ENCODE data around the gene CTCF.

CTCF gene

DNA sequence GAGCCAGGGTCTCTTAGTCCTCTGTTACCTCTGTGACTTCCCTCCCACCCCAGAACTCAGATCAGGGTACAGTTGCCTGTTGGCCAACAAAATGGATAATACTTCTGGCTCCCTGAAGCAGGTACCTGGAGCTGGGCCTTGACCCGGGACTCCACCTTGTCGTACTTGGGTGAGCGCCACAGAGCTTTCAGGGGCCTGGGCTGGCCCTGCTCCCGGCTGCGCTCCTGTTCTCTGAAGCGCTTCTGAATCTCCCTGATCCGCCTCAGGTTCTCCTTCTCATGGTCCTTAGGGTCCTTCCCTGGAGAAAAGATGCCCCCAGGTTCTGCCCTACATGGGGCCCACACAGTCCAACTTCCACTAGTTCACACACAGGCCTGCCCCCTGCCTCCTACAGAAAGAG is 102.5 kb downstream of the CTCF start:
- no peak for DNase-seq (ENCODE audit: low read depth)

DNA sequence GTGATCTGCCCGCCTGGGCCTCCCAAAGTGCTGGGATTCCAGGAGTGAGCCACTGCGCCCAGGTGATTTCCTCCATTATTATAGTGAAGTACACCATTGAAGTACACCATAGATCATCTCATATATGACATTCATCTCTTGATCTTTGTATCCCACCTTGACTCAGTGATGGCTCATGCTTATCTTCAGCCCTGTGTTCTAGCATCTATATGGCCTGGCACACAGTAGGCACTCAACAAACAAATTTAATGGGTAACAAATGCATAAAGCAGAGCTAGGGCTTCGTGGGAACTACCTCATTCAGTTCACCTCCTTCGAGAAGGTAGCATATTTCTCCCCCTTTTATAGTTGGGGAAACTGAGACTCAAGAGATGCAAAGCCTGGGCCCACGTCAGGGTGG is 103.3 kb downstream of the CTCF start:
- no peak for DNase-seq (ENCODE audit: low read depth)

DNA sequence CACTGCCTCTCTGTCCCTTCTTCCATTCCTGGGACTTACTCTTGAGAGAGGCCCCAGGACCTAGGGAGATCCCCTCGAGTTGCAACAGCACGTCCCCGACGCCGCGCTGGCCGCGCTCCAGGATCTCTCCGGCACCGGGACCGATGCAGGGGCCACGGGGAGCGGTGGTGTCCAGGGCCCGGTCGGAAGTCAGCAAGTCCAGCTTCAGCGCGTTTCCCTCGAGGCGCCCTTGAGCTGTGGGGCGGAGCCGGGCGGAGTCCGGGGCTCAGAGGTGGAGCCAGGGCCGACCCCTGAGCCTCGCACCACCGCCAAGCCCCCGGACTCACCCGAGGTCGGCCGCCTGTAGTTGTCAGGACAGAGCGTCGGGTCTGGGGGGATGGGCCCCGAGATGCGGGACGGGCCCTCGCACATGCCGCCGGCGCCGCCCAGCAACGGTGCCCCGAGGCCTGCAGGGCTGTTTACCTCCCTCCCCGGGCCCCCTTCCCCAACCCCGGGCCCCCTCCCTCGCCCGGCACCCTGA is 103.8 kb downstream of the CTCF start:
- DNase-seq (ENCODE audit: low read depth): peak; percentile 36

DNA sequence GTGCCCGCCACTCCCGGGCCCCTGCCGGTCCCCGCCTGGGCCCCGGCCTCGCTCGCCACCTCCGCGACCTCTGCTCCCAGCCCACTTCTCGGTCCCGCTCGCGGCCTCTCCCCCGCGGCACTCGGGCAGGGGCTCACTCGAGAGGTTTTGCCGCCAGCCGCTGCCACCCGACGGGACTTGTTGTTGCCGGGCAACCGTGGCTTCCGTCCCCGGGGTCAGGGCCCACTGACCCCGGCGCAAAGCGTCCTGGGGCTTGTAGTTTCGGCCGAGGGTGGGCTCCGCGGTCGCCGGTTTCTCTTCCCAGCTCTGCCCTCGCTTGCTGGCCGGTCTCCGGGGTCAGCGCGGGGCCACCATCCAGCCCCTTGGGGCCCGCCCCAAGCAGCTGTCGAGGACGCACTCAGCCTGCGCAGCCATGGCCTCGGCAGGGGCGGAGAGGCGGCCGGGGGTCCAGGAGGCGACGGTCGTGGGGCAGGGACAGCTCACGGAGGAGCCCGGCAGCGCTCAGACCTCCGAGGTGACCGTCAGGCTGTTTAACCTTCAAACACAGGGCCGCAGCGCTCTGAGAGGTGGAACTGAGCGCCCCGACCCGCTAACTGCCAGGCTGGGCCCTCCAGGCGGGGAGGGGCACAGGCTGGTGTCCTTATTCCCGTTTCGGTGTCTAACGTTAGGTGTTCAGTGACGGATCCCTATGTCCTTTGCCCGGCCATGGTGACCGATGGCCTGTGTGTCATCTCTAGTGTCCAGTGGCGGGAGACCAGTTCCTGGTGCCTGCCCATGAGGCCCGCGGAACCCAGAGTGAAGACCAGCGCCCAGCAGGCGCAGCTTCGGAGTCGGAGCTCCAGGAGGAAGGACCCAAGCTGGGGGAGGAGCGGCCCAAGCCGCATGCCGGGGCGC is 104.5 kb downstream of the CTCF start, which contains the start of the genes C16orf86 and ENKD1:
C16orf86 (plus strand) TSS at position 256 of the 894 bp plus-strand sequence; CDS start at position 413, 157 bp downstream.
ENKD1 (minus strand) TSS at position 192 of the 894 bp plus-strand sequence. CDS start 308 bp downstream, outside the sequence.
- peak; percentile 84 for DNase-seq (ENCODE audit: low read depth)

DNA sequence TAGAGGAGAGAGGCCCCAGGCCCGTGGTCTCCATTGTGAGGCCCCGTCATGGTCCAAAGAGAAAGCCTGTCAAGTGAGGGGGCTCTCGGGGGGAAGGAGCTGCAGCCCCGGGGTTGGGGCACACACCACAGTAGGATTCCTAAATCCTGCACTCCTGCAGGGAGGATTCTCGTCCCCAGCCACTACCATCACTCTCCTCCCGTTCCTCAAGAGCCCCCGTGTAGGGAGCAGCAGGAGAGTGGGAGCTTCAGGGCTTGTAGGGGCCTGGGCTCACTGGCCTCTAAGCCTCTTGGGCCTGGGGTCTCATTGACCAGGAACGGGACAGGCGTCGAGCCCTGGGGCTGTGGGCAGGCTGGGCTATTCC is 105.1 kb downstream of the CTCF start:
- no peak for DNase-seq (ENCODE audit: low read depth)

DNA sequence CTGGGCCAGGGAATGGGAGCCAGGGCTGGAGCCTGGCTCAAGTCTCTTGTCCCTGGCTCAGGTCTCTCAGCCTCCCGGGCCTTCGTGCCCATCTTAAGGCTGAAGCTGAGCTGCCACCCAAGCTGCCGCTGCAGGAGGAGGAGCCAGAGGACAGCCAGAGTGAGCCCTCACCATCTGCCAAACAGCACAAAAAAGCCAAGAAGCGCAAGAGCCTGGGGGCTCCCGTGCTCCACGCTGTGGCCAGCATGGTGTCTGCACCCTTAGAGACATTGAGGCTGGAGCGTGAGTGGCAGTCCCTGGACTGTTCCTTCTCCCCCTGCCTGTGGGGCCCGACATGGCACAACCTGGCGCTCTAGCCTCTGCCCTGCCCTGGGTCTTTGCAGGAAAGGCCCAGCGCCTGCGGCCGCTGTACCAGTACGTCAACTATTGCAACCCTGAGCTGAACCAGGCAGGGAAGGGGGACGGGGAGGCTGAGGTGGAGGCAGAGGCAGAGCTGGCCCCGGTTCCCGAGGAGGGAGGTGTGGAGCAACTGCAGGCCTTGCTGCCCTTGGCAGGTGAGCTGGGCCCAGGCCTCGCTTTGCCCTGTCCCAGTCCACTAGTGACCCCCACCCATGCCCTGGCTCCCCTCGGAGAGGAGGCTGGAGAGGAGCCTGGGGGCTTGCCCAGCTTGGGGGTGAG is 105.6 kb downstream of the CTCF start:
- peak; percentile 96 for DNase-seq (ENCODE audit: low read depth)

DNA sequence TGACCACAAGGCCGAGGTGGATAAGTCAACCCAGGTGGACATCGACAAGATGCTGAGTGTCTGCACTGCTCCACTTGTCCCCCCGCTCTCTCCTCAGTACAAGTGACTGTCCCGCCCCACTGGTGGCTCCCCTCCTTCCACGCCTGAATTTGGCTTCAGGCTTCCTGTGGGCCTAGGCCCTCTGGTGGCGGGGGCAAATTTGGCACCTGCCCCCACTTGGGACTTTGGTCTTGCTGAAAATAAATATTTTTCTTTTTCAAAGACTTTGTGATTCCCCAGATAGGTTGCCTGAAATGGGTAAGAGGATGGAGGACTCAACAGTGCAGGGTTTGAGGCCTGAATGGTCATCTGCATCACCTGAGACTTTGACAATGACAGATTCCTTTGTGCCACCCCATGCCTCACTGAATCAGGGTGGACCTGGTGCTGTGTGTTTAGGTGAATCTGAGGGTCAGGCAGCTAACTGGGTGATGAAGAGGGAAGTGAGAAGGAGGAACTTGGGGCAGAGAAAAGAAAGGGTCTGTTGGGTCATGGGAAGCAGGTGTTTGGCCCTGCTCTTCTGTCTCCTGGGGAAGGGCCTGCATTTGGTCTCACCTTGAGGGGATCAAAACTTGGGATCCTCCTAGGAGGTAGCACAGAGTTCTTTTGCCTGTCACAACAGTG is 106.3 kb downstream of the CTCF start:
- no peak for DNase-seq (ENCODE audit: low read depth)

DNA sequence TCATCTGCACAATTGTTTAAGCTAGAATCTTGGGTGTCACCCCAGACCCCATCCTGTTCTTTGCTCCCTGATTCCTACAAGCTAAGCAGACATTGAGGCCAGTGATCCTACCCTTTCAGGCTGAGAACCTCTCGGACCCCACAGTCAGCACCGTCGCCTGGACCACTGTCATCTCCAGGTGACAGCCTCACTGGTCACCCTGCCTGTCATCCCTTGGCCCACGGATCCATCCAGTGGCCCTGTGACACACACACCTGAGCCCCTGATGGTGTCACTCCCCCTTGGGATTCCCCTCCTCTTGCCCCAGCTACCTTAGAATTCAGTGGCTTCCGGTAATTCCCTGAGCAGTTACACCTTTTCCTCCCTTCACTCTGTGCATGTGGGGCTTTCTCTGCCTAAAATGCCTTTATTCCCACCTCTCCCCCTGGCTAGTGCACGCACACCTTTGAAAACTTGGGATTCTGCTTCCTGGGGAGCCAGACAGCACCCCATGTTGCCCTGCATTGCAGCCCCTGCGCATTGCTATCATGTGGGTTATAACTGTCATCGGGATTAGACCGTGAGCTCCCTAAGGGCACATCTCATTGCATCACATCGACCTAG is 107.3 kb downstream of the CTCF start:
- DNase-seq (ENCODE audit: low read depth): no peak

DNA sequence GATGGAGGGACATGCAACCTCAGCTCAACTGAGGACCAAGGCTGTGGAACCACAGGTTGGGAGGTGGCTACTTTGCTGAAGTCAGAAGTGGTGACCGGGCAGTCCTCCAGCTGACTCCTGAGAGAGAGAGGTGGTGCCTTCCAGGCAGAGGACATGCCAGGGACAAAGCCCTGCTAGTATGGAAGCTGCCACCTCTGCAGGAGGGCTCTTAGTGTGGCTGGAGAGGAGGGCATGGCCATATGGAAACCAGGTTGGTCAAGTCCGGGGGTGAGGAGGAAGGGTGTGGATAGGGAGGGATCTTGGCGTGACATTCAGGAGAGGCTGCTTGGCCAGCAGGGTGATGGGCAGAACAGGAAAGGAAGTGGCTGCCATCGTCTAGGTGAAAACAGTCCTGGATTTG is 110.0 kb downstream of the CTCF start:
- DNase-seq (ENCODE audit: low read depth): no peak

DNA sequence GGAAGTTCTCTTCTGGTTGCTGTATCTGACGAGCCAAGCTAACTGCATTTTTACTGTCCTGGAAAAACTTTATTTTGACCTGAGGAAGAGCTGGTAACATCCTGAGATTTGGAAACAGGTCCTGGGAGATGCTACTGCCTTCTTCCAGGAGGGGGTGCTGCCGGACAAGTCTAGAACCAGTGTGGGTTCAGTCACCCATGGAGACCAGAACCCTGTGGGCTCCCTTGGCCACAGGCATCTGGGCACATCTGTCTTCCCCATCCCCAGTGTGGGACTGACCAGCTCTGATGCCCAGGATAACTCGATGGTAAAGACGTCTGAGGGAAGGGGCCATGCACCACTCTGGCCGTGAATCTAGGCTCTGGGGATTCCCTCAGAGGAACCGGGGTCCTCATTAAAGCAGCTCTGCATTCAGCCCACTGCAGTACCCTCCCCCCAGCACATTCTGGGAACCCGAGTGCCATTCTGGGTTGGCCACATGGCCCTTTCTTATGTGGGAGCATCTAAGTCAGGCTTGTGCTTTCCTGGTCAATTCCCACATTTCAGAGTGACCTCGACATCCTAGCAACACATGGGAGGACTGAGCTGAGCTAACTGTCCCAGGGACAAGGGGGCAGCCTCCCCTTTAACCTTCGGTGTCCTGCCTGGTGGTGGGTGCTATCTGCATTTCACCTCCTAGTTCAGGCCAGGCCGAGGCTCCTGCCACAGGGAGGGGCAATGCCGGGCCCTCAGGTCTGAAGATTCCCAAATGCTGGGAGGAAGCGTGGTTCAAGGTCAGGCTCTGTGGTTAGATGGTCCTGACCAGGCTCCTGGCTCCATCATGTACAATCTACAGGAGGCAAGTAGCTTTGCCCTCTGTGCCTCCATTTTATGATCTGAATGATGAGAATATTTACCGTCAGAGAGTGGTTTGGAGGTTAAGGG is 110.7 kb downstream of the CTCF start:
- peak; percentile 78 for DNase-seq (ENCODE audit: low read depth)

DNA sequence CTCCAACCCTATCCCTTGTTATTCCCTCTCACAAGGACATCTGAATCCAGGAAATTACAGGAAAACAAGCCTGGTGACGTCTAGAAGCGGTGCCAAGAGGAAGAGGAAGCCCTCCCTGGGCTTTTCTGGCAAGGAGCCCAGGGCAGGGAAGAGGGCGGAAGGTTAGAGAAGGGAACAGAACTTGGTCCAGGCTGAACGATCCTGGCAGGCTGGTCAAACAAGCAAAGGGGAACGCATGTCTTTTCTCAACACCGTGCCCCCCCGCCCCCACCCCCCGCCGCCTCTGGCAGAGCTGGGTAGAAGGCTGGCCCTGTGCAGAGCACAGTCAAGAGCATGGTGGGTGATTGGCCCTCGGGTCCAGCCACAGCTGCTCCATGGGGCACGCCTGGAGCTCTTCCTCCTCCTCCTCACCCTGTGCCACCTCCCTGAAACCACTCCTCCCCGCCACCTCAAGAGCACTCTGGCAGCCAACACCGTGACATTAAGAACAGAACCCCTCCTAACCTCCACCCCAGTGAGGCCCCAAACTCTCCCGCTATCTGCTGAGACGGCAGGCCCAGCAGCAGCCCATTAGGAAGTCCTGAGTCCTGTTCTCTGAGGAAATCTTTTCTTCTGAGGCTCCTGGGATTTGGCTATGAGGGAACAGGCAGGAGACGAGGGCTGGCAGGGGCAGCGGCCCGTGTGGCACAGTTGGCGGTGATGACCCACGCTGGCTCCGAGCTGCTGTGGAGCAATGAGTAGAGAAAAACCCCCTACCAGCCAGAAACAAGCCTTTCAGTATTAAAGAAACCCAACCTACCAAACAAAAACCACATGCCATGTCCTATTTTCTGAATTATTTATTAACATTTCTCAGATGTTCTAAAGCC is 111.6 kb downstream of the CTCF start:
- DNase-seq (ENCODE audit: low read depth): peak; percentile 54

DNA sequence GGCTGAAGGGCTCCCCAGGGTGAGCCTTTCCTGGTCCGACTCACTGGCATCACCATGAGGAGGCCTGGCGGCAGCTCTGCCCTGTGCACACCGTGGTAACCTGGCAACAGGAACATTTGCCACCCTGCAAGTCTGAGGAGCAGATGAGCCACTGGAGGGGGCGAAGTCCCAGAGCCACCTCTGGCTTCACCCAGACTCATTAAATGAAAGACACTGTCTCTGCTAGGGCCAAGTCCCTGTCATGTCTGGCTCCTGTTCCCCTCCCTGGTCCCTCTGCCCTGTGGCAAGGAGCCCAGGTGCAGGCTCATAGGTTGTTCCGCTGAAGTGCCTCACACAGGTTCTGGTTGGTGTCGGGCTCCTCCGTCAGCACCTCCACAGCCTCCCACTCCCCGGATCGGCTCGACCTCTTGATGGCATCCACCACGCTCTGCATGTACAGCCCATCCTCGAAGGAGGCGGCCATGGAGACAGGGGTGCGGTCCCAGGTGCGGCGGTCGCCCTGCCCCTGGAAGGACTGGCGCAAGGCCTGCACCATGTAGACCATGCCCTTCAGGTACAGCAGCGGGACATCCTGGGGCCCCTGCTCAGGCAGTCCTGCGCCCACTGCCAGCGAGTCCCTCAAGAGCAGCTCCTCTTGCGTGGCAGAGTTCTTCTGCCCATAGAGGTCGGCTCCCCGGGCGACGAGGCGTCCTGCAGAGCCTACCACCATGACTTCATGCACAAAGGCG is 112.7 kb downstream of the CTCF start:
- no peak for DNase-seq (ENCODE audit: low read depth)

DNA sequence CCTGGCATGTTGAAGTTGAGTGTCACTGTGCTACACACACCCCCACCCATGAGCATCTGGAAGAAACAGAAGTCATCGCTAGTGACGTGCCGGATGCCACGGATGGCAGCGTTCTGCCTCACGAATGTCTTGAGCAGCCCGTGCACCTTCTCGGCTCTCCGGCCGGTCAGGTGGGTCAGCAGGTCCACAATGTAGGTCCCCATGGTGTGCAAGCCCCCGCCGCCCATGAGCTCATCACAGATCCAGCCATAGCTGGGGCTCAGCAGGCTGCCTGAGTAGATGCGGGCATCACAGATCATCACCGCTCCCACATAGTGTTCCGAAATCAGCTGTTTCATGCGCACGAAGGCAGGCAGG is 113.2 kb downstream of the CTCF start:
- no peak for DNase-seq (ENCODE audit: low read depth)

DNA sequence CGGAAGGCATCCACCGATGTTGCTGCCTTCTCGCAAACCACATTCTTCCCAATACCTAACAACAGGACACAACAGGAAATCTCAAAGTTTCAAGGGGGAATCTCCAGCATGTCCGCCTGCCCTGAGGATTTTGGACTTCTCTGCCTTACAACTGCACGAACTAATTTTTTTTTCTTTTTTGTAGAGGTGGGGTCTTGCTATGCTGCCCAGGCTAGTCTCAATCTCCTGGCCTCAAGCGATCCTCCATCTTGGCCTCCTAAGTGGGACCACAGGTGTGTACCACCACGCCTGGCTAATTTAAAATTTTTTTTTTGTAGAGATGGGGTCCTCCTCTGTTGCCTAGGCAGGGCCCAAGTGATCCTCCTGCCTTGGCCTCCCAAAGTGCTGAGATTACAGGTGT is 113.7 kb downstream of the CTCF start:
- DNase-seq (ENCODE audit: low read depth): no peak

DNA sequence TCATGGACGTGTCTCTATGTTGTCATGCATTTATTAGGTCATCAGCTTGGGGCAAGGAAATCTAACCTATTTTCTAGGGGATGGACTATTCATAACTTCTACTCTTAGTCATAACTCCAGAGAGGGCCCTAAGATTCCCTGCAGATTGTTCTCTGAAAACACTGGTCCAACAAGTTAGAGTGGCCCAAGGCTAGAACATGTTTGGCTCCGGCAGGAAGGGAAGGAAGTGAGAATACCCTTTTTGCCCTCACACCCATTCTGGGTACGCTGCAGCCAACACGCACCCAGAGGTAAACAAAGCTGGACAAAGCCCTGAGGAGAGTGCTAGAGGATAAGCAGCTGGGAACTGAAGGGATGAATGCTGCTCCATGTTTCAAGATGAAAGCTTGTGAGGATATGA is 114.2 kb downstream of the CTCF start:
- no peak for DNase-seq (ENCODE audit: low read depth)

DNA sequence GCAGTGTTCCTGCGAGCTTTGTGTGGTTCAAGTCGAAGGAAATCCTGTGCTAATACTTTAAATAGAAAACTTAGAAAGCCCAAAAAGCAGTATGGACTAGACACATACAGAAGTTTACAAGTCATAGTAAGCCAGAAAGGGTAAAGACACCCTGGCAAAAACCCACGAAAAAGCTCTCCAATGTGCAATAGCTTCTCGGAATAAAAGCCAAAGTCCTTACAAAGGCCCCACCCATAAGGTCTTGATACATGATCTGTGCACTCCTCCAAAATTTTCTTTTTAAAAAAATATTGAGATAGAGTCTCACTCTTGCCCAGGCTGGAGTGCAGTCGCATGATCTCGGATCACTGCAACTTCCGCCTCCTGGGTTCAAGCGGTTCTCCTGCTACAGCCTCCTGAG is 114.6 kb downstream of the CTCF start:
- no peak for DNase-seq (ENCODE audit: low read depth)

DNA sequence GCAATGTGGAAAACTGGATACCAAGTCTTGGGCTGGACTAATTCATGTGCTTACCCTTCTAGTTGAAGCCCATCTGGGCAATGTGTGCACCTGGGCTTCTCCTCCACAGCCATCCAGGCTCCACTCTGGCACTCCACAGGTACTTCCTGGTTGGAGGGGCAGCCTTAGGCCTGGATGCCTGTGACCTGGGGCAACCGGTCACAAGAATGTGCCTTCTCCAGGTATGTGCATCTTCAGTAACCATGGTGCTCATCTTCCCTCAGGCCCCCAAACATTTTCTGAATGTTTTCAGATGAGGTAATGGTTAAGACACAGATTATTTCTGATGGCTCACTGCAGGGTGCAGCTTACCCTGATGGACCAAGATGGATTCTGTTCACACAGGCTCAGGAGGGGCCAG is 115.4 kb downstream of the CTCF start:
- no peak for DNase-seq (ENCODE audit: low read depth)

DNA sequence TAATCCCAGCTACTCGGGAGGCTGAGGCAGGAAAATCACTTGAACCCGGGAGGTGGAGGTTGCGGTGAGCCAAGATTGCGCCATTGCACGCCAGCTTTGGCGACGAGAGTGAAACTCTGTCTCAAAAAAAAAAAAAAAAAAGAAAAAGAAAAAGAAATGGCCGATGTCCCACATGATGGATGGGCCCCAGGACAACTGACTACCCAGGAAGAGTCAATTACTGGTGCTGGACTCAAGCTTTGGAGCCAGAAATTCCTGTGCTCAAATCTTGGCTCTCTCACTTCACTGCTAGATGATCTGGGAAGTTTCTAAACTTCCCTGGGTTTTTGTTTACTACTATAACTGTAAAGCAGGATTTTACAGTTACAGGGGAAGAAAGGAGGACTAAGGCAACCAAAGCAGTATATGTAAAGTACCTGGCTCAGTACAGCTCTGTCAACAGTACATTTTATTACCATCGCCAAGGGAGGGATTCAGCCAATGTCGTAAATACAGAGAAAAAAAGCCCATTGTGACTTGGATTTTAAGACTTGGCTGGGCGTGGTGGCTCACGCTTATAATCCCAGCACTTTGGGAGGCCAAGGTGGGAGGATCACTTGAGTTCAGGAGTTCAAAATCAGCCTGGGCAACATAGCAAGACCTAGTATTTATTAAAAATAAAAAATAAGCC is 116.2 kb downstream of the CTCF start:
- DNase-seq (ENCODE audit: low read depth): no peak
